ENCODE measurements around the gene SLC2A11.

DNA sequence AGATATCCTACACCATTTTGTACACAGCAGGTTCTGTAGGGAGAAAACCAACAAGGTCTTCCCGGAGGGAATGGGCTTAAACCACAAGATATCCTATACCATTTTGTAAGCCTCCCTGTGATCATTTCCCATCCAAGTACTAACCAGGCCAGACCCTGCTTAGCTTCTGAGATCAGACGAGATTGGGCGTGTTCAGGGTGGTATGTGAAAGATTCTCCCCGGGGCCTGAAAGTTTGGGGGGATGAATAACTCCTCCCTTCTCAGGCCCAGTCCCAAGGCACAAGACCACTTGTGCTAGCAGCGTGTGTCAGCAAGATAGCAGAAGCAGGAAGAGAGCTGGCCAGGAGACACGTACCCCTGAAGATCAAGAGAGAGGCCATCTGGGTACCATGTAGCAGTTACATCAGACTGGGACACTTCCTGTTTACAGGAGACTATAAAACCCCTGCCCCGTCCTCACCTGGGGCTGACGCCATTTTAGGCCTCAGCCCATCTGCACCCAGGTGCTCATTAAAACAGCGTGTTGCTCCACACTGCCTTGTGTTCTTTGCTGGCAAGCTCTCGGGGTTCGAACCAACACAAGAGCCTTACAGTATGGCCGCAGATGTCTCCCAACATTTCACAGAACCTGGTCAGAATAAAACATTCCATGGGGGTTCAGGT, 53.8 kb downstream of the SLC2A11 start:
- TF ChIP-seq, protein P1, sequence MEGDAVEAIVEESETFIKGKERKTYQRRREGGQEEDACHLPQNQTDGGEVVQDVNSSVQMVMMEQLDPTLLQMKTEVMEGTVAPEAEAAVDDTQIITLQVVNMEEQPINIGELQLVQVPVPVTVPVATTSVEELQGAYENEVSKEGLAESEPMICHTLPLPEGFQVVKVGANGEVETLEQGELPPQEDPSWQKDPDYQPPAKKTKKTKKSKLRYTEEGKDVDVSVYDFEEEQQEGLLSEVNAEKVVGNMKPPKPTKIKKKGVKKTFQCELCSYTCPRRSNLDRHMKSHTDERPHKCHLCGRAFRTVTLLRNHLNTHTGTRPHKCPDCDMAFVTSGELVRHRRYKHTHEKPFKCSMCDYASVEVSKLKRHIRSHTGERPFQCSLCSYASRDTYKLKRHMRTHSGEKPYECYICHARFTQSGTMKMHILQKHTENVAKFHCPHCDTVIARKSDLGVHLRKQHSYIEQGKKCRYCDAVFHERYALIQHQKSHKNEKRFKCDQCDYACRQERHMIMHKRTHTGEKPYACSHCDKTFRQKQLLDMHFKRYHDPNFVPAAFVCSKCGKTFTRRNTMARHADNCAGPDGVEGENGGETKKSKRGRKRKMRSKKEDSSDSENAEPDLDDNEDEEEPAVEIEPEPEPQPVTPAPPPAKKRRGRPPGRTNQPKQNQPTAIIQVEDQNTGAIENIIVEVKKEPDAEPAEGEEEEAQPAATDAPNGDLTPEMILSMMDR (IDR thresholded peaks at IDR 0.05): no peak
- TF ChIP-seq POLR2A (IDR thresholded peaks at IDR 0.05): no peak

Data from esophagus squamous epithelium (tissue), 4 donors.